ENCODE measurements around the gene RNASE12. TPM values are rescaled to one million over a fixed set of nuclear protein-coding genes. Genes with fewer than 3 reads are reported as not detected.
A peak's percentile ranks its signal among the peaks of the same experiment; 100 is the strongest.

The RNASE12 gene
- total and polyA plus RNA-seq, 2 experiments from 2014 or later, result not detected

DNA sequence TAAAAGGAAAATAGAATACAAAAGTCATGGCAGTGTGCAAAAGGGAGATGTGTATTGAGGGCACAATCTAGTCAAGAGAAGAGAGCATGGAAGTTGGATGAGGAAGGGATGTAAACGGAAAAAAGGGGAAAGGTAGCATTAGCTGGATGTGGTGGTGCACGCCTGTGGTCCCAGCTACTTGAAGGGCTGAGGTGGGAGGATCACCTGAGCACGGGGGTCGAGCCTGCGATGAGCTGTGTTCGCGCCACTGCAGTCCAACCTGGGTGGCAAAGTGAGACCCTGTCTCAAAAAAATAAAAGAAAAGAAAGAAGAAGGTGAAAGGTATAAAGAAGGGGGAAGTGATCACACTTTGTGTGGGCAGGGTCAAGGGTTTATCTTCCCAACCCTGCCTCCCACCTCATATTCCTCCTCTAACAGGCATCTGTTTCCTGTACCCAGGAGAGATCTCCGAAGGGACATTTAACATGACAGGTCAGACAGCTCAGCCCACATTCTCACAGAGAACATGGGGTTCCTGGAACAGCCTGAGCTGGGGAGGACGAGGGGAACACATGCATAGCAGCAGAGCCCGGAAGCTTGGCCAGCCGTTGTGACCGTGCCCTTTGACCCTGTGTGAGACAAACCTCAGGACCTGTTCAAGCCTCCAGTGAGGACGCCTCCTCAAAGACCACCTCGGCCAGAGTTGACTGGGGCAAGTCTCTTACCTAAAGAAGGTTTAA is 12.2 kb downstream of the RNASE12 start (continued):
- TF ChIP-seq, protein P1, sequence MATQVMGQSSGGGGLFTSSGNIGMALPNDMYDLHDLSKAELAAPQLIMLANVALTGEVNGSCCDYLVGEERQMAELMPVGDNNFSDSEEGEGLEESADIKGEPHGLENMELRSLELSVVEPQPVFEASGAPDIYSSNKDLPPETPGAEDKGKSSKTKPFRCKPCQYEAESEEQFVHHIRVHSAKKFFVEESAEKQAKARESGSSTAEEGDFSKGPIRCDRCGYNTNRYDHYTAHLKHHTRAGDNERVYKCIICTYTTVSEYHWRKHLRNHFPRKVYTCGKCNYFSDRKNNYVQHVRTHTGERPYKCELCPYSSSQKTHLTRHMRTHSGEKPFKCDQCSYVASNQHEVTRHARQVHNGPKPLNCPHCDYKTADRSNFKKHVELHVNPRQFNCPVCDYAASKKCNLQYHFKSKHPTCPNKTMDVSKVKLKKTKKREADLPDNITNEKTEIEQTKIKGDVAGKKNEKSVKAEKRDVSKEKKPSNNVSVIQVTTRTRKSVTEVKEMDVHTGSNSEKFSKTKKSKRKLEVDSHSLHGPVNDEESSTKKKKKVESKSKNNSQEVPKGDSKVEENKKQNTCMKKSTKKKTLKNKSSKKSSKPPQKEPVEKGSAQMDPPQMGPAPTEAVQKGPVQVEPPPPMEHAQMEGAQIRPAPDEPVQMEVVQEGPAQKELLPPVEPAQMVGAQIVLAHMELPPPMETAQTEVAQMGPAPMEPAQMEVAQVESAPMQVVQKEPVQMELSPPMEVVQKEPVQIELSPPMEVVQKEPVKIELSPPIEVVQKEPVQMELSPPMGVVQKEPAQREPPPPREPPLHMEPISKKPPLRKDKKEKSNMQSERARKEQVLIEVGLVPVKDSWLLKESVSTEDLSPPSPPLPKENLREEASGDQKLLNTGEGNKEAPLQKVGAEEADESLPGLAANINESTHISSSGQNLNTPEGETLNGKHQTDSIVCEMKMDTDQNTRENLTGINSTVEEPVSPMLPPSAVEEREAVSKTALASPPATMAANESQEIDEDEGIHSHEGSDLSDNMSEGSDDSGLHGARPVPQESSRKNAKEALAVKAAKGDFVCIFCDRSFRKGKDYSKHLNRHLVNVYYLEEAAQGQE (IDR thresholded peaks at IDR 0.05; ENCODE audit: unreplicated experiment), result no peak

DNA sequence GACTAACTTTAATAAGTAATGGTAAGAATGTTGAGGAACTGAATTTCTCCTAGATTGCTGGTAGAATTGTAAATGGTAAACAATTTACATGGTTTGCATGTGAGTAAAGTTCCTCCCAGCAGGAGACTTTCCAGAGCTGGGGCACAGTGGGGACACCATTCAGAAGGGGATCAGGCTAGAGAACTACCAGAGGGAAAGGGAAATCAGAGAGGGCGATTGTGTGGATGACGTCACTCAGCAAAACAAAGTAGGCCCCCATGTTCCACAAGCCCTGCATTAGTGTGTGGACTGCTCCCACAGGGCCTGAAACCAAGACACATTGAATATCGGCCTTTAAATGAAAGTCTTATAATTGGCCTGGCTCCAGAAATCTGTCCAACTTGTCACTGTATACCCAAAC is 12.9 kb downstream of the RNASE12 start:
- no peaks in the 10 kb centered on the region for H3K79me2 ChIP-seq (replicated peaks; ENCODE audit: insufficient read depth)
- no peak overlapping the region for H2AFZ ChIP-seq
- H3K36me3 Mint-ChIP-seq (ENCODE audit: low read depth), result no peaks in the 10 kb centered on the region
- DNase-seq (ENCODE audit: low spot score) (peak; percentile 90), ATAC-seq (peak; percentile 96)
- no peaks in the 10 kb centered on the region for H3K27me3 ChIP-seq (ENCODE audit: insufficient read depth)
- no peaks in the 10 kb centered on the region for H3F3A ChIP-seq (replicated peaks; ENCODE audit: low read depth)
- H3K4me1 Mint-ChIP-seq, result peaks cover 46% of the 10 kb centered on the region
- H3K4me3 ChIP-seq, result no peak overlapping the region
- no peaks in the 10 kb centered on the region for H3K36me3 ChIP-seq (ENCODE audit: insufficient read depth)
- H3K9me3 Mint-ChIP-seq, result no peaks in the 10 kb centered on the region
- peak overlapping the region; percentile 77 for H3K27ac ChIP-seq (ENCODE audit: low read depth)
- peak overlapping the region; percentile 4; the same call in 1 of the 2 replicates for H3K4me2 ChIP-seq
- H3K9me2 ChIP-seq (ENCODE audit: insufficient read depth), result no peaks in the 10 kb centered on the region; the same call in 1 of the 2 replicates
- H3K4me1 ChIP-seq (ENCODE audit: insufficient read depth), result peaks cover 48% of the 10 kb centered on the region
- peaks cover 1% of the 10 kb centered on the region for H3K27me3 Mint-ChIP-seq (ENCODE audit: insufficient read depth, low read depth, poor library complexity)
- peak overlapping the region; percentile 2; the same call in 1 of the 3 replicates for H3K4me3 Mint-ChIP-seq
- peak overlapping the region; percentile 95 for H3K27ac Mint-ChIP-seq
- H4K20me1 ChIP-seq (replicated peaks; ENCODE audit: insufficient read depth), result no peaks in the 10 kb centered on the region
- TF ChIP-seq NANOG (IDR thresholded peaks at IDR 0.05; ENCODE audit: borderline replicate concordance) (peak; percentile 47; the same call in 1 of the 2 replicates), JUNB (IDR thresholded peaks at IDR 0.05; ENCODE audit: unreplicated experiment) (no peak), ZNF331 (CRISPR knock-in tag; IDR thresholded peaks at IDR 0.05; ENCODE audit: low read depth) (no peak), CREB1 (CRISPR knock-in tag; IDR thresholded peaks at IDR 0.05; ENCODE audit: low read depth) (peak; percentile 95), ZNF114 (CRISPR knock-in tag; IDR thresholded peaks at IDR 0.05) (0 out of 2 replicates have a peak, but pooled peaks have one; percentile 9), EZH2phosphoT487 (IDR thresholded peaks at IDR 0.05; ENCODE audit: unreplicated experiment) (no peak)
- TF ChIP-seq, protein P2, sequence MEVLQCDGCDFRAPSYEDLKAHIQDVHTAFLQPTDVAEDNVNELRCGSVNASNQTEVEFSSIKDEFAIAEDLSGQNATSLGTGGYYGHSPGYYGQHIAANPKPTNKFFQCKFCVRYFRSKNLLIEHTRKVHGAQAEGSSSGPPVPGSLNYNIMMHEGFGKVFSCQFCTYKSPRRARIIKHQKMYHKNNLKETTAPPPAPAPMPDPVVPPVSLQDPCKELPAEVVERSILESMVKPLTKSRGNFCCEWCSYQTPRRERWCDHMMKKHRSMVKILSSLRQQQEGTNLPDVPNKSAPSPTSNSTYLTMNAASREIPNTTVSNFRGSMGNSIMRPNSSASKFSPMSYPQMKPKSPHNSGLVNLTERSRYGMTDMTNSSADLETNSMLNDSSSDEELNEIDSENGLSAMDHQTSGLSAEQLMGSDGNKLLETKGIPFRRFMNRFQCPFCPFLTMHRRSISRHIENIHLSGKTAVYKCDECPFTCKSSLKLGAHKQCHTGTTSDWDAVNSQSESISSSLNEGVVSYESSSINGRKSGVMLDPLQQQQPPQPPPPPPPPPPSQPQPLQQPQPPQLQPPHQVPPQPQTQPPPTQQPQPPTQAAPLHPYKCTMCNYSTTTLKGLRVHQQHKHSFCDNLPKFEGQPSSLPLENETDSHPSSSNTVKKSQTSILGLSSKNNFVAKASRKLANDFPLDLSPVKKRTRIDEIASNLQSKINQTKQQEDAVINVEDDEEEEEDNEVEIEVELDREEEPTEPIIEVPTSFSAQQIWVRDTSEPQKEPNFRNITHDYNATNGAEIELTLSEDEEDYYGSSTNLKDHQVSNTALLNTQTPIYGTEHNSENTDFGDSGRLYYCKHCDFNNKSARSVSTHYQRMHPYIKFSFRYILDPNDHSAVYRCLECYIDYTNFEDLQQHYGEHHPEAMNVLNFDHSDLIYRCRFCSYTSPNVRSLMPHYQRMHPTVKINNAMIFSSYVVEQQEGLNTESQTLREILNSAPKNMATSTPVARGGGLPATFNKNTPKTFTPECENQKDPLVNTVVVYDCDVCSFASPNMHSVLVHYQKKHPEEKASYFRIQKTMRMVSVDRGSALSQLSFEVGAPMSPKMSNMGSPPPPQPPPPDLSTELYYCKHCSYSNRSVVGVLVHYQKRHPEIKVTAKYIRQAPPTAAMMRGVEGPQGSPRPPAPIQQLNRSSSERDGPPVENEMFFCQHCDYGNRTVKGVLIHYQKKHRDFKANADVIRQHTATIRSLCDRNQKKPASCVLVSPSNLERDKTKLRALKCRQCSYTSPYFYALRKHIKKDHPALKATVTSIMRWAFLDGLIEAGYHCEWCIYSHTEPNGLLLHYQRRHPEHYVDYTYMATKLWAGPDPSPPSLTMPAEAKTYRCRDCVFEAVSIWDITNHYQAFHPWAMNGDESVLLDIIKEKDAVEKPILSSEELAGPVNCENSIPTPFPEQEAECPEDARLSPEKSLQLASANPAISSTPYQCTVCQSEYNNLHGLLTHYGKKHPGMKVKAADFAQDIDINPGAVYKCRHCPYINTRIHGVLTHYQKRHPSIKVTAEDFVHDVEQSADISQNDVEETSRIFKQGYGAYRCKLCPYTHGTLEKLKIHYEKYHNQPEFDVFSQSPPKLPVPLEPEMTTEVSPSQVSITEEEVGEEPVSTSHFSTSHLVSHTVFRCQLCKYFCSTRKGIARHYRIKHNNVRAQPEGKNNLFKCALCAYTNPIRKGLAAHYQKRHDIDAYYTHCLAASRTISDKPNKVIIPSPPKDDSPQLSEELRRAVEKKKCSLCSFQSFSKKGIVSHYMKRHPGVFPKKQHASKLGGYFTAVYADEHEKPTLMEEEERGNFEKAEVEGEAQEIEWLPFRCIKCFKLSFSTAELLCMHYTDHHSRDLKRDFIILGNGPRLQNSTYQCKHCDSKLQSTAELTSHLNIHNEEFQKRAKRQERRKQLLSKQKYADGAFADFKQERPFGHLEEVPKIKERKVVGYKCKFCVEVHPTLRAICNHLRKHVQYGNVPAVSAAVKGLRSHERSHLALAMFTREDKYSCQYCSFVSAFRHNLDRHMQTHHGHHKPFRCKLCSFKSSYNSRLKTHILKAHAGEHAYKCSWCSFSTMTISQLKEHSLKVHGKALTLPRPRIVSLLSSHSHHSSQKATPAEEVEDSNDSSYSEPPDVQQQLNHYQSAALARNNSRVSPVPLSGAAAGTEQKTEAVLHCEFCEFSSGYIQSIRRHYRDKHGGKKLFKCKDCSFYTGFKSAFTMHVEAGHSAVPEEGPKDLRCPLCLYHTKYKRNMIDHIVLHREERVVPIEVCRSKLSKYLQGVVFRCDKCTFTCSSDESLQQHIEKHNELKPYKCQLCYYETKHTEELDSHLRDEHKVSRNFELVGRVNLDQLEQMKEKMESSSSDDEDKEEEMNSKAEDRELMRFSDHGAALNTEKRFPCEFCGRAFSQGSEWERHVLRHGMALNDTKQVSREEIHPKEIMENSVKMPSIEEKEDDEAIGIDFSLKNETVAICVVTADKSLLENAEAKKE (CRISPR knock-in tag; IDR thresholded peaks at IDR 0.05), result peak; percentile 83
- TF ChIP-seq, protein P3, sequence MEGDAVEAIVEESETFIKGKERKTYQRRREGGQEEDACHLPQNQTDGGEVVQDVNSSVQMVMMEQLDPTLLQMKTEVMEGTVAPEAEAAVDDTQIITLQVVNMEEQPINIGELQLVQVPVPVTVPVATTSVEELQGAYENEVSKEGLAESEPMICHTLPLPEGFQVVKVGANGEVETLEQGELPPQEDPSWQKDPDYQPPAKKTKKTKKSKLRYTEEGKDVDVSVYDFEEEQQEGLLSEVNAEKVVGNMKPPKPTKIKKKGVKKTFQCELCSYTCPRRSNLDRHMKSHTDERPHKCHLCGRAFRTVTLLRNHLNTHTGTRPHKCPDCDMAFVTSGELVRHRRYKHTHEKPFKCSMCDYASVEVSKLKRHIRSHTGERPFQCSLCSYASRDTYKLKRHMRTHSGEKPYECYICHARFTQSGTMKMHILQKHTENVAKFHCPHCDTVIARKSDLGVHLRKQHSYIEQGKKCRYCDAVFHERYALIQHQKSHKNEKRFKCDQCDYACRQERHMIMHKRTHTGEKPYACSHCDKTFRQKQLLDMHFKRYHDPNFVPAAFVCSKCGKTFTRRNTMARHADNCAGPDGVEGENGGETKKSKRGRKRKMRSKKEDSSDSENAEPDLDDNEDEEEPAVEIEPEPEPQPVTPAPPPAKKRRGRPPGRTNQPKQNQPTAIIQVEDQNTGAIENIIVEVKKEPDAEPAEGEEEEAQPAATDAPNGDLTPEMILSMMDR (conservative IDR thresholded peaks at IDR 0.05; ENCODE audit: low read depth in 2 of 2), result no peak

Data from GM23338 (cell line).